ENCODE results near the gene ZBTB40. TPM values are rescaled to one million over a fixed set of nuclear protein-coding genes. Genes with fewer than 3 reads are reported as not detected.

The ZBTB40 gene
- total RNA-seq, 6 experiments from 2014 or later: 6.2 to 7.6 (median 7.0) TPM

- intact Hi-C loops (cut with DNase I): no loop called here
- ATAC-seq (no peak), DNase-seq (no peak)
- Histone ChIP-seq H3K4me3 (no peak overlapping the region), H3K27me3 (no peaks in the 10 kb centered on the region), H3K9me3 (no peaks in the 10 kb centered on the region), H3K4me1 (no peaks in the 10 kb centered on the region), H3K36me3 (peaks cover 0 to 46% (median 11%) of the 10 kb centered on the region in 4 donors), H3K27ac (no peak overlapping the region)
- WGBS (ENCODE audit: insufficient coverage, low coverage, low lambda C conversion rate, missing lambda C conversion rate): 94% methylated on average over 10 of the region's 15 CpGs
- no peak for TF ChIP-seq POLR2A (IDR thresholded peaks at IDR 0.05)
- TF ChIP-seq, protein P1, sequence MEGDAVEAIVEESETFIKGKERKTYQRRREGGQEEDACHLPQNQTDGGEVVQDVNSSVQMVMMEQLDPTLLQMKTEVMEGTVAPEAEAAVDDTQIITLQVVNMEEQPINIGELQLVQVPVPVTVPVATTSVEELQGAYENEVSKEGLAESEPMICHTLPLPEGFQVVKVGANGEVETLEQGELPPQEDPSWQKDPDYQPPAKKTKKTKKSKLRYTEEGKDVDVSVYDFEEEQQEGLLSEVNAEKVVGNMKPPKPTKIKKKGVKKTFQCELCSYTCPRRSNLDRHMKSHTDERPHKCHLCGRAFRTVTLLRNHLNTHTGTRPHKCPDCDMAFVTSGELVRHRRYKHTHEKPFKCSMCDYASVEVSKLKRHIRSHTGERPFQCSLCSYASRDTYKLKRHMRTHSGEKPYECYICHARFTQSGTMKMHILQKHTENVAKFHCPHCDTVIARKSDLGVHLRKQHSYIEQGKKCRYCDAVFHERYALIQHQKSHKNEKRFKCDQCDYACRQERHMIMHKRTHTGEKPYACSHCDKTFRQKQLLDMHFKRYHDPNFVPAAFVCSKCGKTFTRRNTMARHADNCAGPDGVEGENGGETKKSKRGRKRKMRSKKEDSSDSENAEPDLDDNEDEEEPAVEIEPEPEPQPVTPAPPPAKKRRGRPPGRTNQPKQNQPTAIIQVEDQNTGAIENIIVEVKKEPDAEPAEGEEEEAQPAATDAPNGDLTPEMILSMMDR (IDR thresholded peaks at IDR 0.05): no peak
These were observed 76.1 kb downstream of the ZBTB40 start for GRCh38 chr1:22527555-22528296.

GRCh38 chr1:22528451-22528850 lies 76.8 kb downstream of the ZBTB40 start:
- DNase-seq (no peak), ATAC-seq (no peak)
- H3K4me3 ChIP-seq: no peak overlapping the region
- H3K9me3 ChIP-seq: no peaks in the 10 kb centered on the region
- 95% methylated on average over 6 of the region's 7 CpGs for WGBS (ENCODE audit: insufficient coverage, low coverage, low lambda C conversion rate, missing lambda C conversion rate)
- no peaks in the 10 kb centered on the region for H3K4me1 ChIP-seq
- intact Hi-C loops (cut with DNase I): no loop called here
- no peaks in the 10 kb centered on the region for H3K27me3 ChIP-seq
- no peak overlapping the region for H3K27ac ChIP-seq
- peaks cover 0 to 42% (median 11%) of the 10 kb centered on the region in 4 donors for H3K36me3 ChIP-seq
- TF ChIP-seq POLR2A (IDR thresholded peaks at IDR 0.05): no peak
- TF ChIP-seq, protein P1 (IDR thresholded peaks at IDR 0.05): no peak

DNA sequence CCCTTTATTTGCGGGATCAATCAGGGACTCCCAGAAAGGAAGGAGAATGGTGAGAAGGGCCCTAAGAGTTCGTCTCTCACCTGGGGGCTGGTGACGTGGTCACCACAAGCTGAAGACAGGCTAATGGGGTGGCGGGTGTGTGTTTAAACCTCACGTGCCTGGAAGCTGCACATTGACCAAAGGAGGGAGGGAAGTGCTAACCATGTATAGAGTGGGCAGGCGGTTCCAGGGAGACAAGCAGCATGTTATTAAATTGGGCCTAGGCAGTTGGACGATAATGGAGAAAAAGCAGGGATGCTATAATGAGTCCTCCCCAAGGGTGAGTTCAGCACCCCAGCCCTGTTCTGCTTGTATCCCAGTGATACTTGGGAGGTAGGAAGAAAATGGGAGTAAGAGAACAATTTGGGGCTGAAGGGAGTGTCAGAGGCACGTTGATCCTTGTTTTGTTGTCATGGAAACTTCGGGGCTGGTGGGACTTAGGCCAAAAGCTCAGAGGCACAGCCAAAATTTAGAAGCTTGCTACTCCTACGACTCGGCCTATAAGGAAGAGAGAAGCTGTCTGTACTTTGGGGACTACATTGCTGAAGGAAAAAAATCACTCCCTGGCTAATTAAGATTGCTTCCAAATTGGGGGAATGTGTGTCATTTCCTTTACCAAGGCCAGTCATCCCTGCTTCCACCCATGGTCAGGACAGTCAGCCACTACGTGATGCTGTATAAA lies 78.4 kb downstream of the ZBTB40 start:
- ATAC-seq (peak in 1 of 4 donors; percentile 29), DNase-seq (no peak)
- no peaks in the 10 kb centered on the region for H3K4me1 ChIP-seq
- H3K27me3 ChIP-seq: no peaks in the 10 kb centered on the region
- no peak for TF ChIP-seq POLR2A (IDR thresholded peaks at IDR 0.05)
- TF ChIP-seq, protein P1 (IDR thresholded peaks at IDR 0.05): no peak
- no peaks in the 10 kb centered on the region for H3K9me3 ChIP-seq
- peaks cover 0 to 26% (median 7%) of the 10 kb centered on the region in 4 donors for H3K36me3 ChIP-seq
- H3K4me3 ChIP-seq: no peak overlapping the region
- no peak overlapping the region for H3K27ac ChIP-seq
- intact Hi-C loops (cut with DNase I): no loop called here
- WGBS (ENCODE audit: insufficient coverage, low coverage, low lambda C conversion rate, missing lambda C conversion rate): 83% methylated on average over 12 of the region's 12 CpGs

DNA sequence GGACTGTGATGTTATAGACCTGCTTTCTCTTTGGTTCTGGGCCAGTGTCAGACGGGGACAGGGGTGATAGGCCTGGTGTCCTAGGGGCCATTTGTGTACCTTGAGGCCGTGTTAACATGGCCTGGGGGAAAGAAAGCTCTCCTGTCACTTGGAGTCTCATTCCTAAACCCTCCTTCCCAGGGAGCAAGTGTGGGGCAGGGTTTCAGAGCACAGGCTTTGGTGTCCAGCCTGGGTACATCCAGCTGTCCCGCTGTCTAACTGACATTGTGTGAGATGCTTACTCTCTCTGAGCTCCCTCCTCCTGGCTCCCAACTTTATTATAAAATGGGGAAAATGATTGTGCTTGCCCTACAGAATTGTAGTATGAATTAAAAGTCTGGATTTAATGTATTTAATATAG lies 79.1 kb downstream of the ZBTB40 start:
- Histone ChIP-seq H3K27ac (no peak overlapping the region), H3K9me3 (no peaks in the 10 kb centered on the region), H3K36me3 (peaks cover 0 to 21% (median 4%) of the 10 kb centered on the region in 4 donors), H3K27me3 (no peaks in the 10 kb centered on the region), H3K4me3 (no peak overlapping the region), H3K4me1 (no peaks in the 10 kb centered on the region)
- TF ChIP-seq, protein P1 (IDR thresholded peaks at IDR 0.05): no peak
- no peak for TF ChIP-seq POLR2A (IDR thresholded peaks at IDR 0.05)
- DNase-seq (no peak), ATAC-seq (no peak)
- intact Hi-C loops (cut with DNase I): no loop called here
- WGBS (ENCODE audit: insufficient coverage, low coverage, low lambda C conversion rate, missing lambda C conversion rate): 94% methylated on average over 2 of the region's 3 CpGs
